Activated B cell treated with CpG ODN at 0.5 μM for 24 hours (primary cell): Measurements from ENCODE around the gene RFX4. TPM values are rescaled to one million over a fixed set of nuclear protein-coding genes. Genes with fewer than 3 reads are reported as not detected.
"Not testable (repeated sequence)": the region's sequence is repeated elsewhere in the genome, so short reads cannot be mapped to it uniquely, and the experiment has no call there.

ENCODE experiments used
- ATAC-seq: fragments of 200-7000 bp; cut with Tn5 transposase; one replicate; pipeline ENCODE4 v1.10.0; 2021; ENCODE audit warnings: low read depth, mild to moderate bottlenecking, moderate library complexity
- CTCF ChIA-PET: fragments of 350-600 bp; sonication (Branson Sonifier 250); formaldehyde crosslinking; loops from one replicate; lab custom pipeline; 2021; ENCODE audit warnings: antibody characterized with exemption; lab: Charles Lee
- POLR2A ChIA-PET: fragments of 350-600 bp; sonication (Branson Sonifier 250); formaldehyde crosslinking; loops from one replicate; lab custom pipeline; 2021; ENCODE audit warnings: antibody characterized with exemption; lab: Charles Lee
- DNase-seq: peaks from one replicate; pipeline ENCODE4 v3.0.0; 2022
- H3K27ac Mint-ChIP-seq: one replicate; pipeline ENCODE4 v1.8.0; 2020; ENCODE audit warnings: mixed read lengths
- H3K27me3 Mint-ChIP-seq: one replicate; pipeline ENCODE4 v1.8.0; 2021; ENCODE audit warnings: mixed read lengths
- H3K36me3 Mint-ChIP-seq: one replicate; pipeline ENCODE4 v1.8.0; 2021; ENCODE audit warnings: low read depth, mixed read lengths
- H3K4me1 Mint-ChIP-seq: one replicate; pipeline ENCODE4 v1.8.0; 2021; ENCODE audit warnings: mixed read lengths
- H3K4me3 Mint-ChIP-seq: one replicate; pipeline ENCODE4 v1.8.0; 2020; ENCODE audit warnings: mild to moderate bottlenecking, mixed read lengths
- H3K9me3 Mint-ChIP-seq: one replicate; pipeline ENCODE4 v1.8.0; 2020; ENCODE audit warnings: mixed read lengths
- CTCF ChIP-seq: fragments of 200-600 bp; IDR thresholded peaks from one replicate; pipeline ENCODE4 v1.8.0; 2022; ENCODE audit warnings: antibody characterized with exemption, mild to moderate bottlenecking
- intact Hi-C: fragments of 100-400 bp; cut with micrococcal nuclease; formaldehyde crosslinking; loops from one replicate; pipeline ENCODE4 v1.15.1; 2024
- total RNA-seq: library from RNA; stranded (reverse); gene quantifications from 2 replicates; pipeline ENCODE4 v1.2.3, GENCODE V29; 2022

The RFX4 gene
- total RNA-seq, 1 donor from 2014 or later: not detected

- Mint-ChIP-seq H3K27me3 (peaks cover 20% of the 10 kb centered on the region), H3K4me3 (no peak overlapping the region)
- CTCF ChIA-PET: no interaction called here
These were observed 140.6 kb downstream of the RFX4 start for GRCh38 chr12:106723416-106723815.

GRCh38 chr12:106724116-106724515 is 141.3 kb downstream of the RFX4 start:
- no peaks in the 10 kb centered on the region for H3K36me3 Mint-ChIP-seq
- ATAC-seq (no peak), DNase-seq (no peak)
- H3K4me1 Mint-ChIP-seq: no peaks in the 10 kb centered on the region
- no peaks in the 10 kb centered on the region for H3K9me3 Mint-ChIP-seq
- TF ChIP-seq CTCF: no peak
- POLR2A ChIA-PET: no interaction called here
- CTCF ChIA-PET: no interaction called here
- H3K27me3 Mint-ChIP-seq: peaks cover 19% of the 10 kb centered on the region
- no peak overlapping the region for H3K27ac Mint-ChIP-seq
- no peak overlapping the region for H3K4me3 Mint-ChIP-seq
- intact Hi-C loops: no loop called here

More at GRCh38 chr12:106723416-106723815, 140.6 kb downstream of the RFX4 start:
- Mint-ChIP-seq H3K27ac (no peak overlapping the region), H3K36me3 (no peaks in the 10 kb centered on the region), H3K4me1 (no peaks in the 10 kb centered on the region), H3K9me3 (no peaks in the 10 kb centered on the region)
- POLR2A ChIA-PET: no interaction called here
- intact Hi-C loops: no loop called here
- DNase-seq: no peak
- no peak for ATAC-seq
- TF ChIP-seq CTCF: no peak

- no peak overlapping the region for H3K4me3 Mint-ChIP-seq
- no peak for TF ChIP-seq CTCF
- CTCF ChIA-PET: no interaction called here
- intact Hi-C loops: no loop called here
- no peaks in the 10 kb centered on the region for H3K36me3 Mint-ChIP-seq
- no peak for DNase-seq
- no peak for ATAC-seq
- H3K4me1 Mint-ChIP-seq: no peaks in the 10 kb centered on the region
- no peak overlapping the region for H3K27ac Mint-ChIP-seq
- no peaks in the 10 kb centered on the region for H3K9me3 Mint-ChIP-seq
- peaks cover 14% of the 10 kb centered on the region for H3K27me3 Mint-ChIP-seq
- POLR2A ChIA-PET: no interaction called here
These were observed 142.1 kb downstream of the RFX4 start for GRCh38 chr12:106724934-106725333.

- H3K27ac Mint-ChIP-seq, H3K4me1 Mint-ChIP-seq, intact Hi-C loops, POLR2A ChIA-PET, DNase-seq, CTCF ChIA-PET, H3K9me3 Mint-ChIP-seq, H3K36me3 Mint-ChIP-seq, ATAC-seq, H3K4me3 Mint-ChIP-seq: not testable (repeated sequence)
- H3K27me3 Mint-ChIP-seq: peaks cover 20% of the 10 kb centered on the region
These were observed 143.9 kb downstream of the RFX4 start for GRCh38 chr12:106726603-106727202.

GRCh38 chr12:106729611-106730010 is 146.8 kb downstream of the RFX4 start:
- DNase-seq: no peak
- no peak for TF ChIP-seq CTCF
- intact Hi-C loops: loop anchor here (10.0 kb wide), 2 partner anchors 115 to 185 kb away; no protein-coding TSS in a partner anchor
- Mint-ChIP-seq H3K4me1 (no peaks in the 10 kb centered on the region), H3K9me3 (no peaks in the 10 kb centered on the region), H3K4me3 (no peak overlapping the region), H3K27ac (no peak overlapping the region), H3K27me3 (peaks cover 25% of the 10 kb centered on the region), H3K36me3 (no peaks in the 10 kb centered on the region)
- no peak for ATAC-seq
- ChIA-PET CTCF (no interaction called here), POLR2A (no interaction called here)

GRCh38 chr12:106732890-106733289 is 150.1 kb downstream of the RFX4 start:
- ATAC-seq: no peak
- intact Hi-C loops: loop anchor here (10.0 kb wide), 2 partner anchors 112 to 182 kb away; no protein-coding TSS in a partner anchor
- Mint-ChIP-seq H3K27ac (no peak overlapping the region), H3K36me3 (no peaks in the 10 kb centered on the region), H3K4me3 (no peak overlapping the region), H3K27me3 (peaks cover 38% of the 10 kb centered on the region), H3K9me3 (no peaks in the 10 kb centered on the region), H3K4me1 (no peaks in the 10 kb centered on the region)
- CTCF ChIA-PET: no interaction called here
- no peak for TF ChIP-seq CTCF
- POLR2A ChIA-PET: no interaction called here
- no peak for DNase-seq
